ENCODE measurements around the gene MFAP4.

The MFAP4 gene

DNA sequence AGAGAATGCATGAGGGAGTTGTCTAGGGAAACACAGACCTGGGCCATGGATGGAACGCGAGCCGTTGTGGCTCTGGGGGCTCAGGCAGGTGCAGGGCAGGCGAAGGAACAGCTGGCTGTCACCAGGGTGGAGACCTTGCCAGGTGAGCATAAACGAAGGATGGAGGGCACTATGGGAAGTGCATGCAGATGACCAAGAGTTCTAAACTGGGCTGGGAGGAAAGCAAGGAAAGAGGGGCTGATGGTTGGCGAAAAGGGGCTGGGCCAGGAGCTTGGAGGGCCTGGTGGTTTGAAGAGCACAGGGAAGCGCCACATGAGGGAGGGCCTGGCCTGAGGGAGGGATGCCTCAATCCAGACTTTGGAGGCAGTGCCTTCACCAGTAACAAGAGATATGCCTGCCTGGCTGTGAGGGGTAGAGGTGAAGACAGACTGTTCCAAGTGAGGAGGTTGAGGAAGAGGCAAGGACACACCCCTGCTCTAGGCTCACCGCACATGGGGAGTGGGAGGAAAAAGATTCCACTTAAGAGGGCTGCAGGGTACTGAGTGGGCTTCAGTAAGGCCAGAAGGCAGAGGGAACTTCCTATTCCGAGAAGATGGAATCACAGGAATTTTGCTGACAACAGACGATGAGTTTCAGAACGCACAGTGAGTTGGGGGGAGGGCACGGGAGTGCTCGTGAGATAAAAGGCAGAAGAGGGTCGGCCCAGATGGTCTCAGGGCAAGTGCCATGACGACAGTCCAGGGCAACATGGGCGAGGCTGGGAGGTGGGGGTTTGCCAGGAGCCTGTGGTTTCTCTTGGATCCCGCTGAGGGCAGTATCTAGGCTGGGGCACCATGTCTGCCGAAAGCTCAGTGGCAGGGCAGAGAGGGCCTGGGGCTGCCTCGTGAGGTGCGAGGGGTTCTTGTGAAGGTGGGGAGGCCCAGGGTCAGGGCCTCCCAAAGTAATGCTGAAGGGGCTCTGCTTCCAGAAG is 45.1 kb downstream of the MFAP4 start:
- DNase-seq = peak in 3 of 10 donors; percentile 16 to 82 (median 75)
- intact Hi-C loops (cut with DNase I) = no loop called here

DNA sequence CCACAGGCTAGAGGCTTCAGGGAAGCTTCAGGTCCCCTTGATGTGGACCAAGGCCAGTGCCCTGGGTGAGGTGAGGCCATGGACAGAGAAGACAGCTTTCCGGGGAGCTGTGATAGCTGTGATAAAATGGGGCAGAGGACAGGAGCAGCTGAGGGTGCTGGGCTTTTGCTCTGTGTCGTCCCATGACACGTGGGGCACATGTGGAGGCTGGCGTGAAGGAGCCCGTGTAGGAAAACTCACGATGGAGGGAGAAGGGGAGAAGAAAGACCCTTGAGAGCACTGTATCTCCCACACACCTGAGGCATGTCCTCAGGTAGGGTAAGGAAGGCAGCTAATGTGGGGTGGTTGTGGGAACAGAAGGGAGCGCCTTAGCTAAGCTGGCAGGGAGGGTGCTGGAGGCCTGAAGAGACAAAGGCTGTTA is 45.8 kb downstream of the MFAP4 start:
- intact Hi-C loops (cut with DNase I) = no loop called here
- DNase-seq = peak in 3 of 10 donors; percentile 43 to 72 (median 59)

DNA sequence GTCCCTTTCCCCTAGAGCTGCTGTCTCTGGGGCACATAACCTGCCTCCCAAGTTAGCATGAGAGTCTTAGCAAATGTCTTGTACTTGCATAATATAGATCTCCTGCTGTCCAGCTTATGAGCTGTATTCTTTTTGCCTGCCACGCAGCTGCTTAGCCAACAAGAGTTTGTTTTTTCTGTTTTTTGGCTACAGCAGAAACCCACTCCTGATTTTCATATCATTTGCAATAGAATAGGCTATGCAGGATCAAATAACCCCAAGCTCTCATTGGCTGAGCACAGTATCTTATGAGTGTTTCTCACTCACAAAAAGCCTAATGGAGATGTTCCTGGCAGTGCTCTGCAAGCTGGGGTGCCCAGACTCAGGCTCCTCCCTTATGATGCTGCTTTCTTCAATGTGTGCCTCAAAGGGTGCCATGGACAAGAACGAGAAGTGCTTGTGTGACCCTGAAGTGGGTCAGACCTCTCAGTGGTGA is 47.6 kb downstream of the MFAP4 start:
- peak in 4 of 10 donors; percentile 13 to 62 (median 58) for DNase-seq
- intact Hi-C loops (cut with DNase I) = no loop called here

DNA sequence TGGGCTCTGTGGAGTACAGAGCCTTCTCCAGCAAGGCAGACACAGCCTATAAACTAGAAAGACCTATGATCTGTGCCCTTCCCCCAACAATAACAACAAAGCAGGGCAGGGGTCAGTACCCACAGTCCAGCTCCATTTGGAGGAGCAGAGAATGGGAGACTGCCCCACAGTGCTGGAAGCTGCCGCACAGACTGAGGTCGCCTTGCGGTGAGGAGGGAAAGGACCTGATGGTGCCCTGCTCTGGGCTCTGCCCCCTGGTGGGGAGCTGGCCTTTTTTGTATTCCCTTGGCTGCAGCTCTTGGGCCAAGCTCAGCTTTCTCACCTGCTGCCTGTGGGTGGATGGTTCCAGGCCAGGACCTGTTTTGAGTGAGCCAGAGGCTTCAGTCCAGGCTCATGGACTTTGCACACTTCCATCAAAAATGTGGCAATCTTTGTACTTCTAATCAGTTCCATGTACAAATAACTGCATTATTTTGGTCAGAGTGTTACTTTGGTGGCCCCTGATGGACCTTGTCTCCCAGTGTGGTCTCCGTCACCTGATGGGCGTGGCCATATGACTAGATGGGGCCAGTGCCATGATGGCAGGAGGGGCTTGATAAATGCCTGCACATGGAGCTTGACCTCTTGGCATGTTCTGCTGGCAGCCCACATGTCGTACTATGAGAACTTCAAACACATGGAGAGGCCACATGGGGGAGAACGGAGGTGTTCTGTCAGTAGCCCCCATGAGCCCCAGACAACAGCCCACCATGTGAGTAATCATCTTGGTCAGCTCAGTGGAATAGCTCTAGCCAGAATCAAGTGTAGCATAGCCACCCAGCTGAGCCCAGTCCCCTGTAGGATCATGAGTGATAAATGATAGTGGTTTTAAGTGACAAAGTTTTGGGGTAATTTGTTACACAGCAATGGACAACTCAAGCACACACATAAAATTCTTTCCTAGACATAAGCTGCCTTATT is 48.7 kb downstream of the MFAP4 start:
- intact Hi-C loops (cut with DNase I) = no loop called here
- peak in 5 of 10 donors; percentile 50 to 92 (median 58) for DNase-seq

DNA sequence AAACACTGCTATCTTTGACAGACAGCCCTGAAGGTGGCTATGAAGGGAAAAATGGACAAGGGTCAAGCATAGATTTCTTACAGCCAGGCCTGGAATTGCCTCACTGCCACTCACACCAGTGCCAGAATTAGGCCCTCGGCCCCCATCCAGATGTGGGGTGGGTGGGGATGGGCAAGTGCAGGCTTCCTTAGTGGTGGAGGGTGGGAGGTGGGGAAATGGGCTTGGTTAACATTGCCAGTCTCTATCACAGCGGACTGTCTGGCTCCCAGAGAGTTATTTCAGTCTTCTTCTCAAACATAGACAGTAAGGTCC is 49.3 kb downstream of the MFAP4 start:
- intact Hi-C loops (cut with DNase I) = no loop called here
- DNase-seq = peak in 1 of 10 donors; percentile 56

DNA sequence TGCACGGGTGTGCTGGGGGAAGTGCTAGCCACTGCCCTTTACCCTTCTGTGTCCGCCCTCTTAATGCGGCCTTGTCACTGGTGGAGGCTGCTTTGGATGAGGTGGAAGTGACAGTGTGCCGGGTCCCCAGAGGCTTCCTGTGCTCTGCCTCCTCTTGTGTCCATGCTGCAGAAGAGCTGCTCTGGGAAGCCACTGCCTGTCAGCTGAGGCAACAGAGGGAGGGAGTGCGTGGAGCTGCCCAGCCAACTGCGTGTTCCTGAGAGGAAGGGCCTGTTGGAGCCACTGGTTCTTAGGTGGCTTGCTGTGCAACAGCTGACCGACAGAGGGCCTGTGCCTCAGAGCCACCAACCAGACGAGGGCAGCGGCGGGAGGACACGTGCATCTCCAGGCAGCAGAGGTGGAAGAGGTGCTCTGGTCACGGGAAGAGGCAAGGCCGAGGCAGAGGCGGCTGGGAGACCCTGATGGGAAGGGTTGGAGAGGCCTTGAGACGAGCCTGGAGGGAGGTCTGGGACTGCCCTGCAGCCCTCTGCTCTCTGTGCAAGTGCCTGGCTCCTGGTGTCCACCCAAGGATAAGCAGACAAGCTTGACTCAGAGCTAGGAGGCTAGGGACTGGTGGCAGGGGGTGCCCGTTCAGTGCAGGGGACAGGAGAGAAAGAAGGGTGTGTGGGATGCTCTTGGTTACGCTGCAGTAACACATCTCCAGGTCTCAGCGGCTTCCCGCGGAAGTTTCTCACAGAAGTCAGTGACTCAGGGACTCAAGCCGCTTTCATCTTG is 49.9 kb downstream of the MFAP4 start:
- intact Hi-C loops (cut with DNase I) = no loop called here
- peak; percentile 44 to 96 (median 68) for DNase-seq

DNA sequence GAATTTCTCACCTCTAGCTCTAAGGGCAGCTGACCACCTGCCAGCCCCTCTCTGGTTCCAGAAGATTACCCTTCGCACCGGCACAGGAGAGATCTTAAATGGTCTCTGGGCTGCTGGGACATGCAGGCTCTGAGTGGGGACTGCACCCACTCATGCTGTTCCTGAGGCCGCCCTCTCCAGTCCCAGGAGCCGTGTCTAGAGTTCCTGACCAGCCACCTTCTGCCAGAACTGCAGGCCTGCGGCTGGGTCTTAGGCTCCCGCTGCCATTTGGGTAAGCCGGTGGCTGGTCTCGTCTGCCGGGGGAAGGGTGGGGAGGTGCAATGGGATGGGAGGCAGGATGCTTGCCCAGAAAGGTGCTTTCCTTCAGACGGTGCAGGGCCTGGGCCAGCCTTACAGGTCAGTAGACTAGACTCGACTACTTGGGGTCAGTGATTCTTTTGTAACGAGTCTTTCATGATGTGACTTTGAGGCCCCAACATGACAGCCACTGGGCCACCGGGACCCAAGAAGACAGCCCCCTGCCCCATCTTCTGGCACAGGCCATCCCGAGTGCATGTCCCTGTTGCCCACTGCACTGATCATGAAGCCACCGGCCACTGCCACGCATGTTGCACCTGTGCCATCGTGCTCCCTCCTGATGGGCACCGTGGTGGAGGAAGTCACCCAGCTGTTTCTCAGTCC is 50.9 kb downstream of the MFAP4 start:
- peak in 2 of 10 donors; percentile 70 to 79 for DNase-seq

DNA sequence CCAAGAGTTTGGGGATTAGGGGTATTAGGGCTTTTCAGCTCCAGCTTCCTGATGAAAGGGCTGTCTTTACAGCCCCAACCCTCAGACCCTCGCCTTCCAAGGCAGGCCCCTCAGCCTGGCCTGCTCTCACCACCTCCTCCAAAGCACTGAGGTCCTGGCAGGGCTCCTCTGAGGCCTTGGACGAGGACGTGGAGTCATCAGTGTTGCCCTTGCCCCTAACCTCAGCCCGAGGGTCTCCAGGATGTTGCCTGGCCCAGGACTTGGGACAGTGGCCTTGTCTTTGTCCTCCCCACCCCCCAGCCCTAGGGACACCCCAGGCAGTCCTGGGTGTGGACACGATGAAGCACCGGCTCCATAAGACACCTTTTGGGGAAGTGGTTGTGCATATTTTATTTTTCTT is 52.7 kb downstream of the MFAP4 start:
- DNase-seq = peak in 2 of 10 donors; percentile 30 to 71

More for the DNA sequence above, 50.9 kb downstream of the MFAP4 start:
- intact Hi-C loops (cut with DNase I) = no loop called here

DNA sequence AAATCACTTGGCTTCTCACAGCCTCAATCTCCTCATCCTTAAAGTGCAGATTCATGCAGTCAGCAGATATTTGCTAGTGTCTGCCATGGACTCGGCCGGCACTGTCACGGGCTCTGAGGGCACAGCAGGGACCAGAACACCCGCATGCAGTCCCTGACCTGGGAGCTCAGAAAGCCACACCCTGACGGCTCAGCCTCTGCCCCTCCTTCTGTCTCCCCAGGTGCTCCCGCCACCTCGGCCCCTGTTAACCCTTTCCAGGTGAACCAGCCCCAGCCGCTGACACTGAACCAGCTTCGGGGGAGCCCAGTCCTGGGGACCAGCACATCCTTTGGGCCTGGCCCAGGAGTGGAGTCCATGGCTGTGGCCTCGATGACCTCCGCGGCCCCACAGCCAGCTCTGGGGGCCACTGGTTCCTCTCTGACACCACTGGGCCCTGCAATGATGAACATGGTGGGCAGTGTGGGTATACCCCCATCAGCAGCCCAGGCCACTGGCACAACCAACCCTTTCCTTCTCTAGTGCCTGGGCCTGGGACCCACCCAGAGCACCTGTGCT is 53.2 kb downstream of the MFAP4 start:
- intact Hi-C loops (cut with DNase I) = no loop called here
- peak in 2 of 10 donors; percentile 66 to 80 for DNase-seq

More for the DNA sequence above, 52.7 kb downstream of the MFAP4 start:
- intact Hi-C loops (cut with DNase I) = no loop called here
